H1 (cell line): ENCODE results near the gene IL23A. TPM values are rescaled to one million over a fixed set of nuclear protein-coding genes. Genes with fewer than 3 reads are reported as not detected.

Experiments used
- CTCF ChIA-PET: fragments of 300-600 bp; sonication (Branson Sonifier 250); formaldehyde crosslinking; loops from one replicate; lab custom pipeline; 2021; ENCODE audit not compliant: partially characterized antibody; lab: Charles Lee
- POLR2A ChIA-PET: fragments of 300-600 bp; sonication (Branson Sonifier 250); formaldehyde crosslinking; loops from one replicate; lab custom pipeline; 2021; ENCODE audit warnings: inconsistent platforms; ENCODE audit not compliant: partially characterized antibody; lab: Charles Lee
- DNase-seq, 2 experiments: peaks; one replicate each; pipeline versions ENCODE4 v3.0.0 to v3.0.0-alpha.2; 2010 to 2022; ENCODE audit warnings: low spot score in 2 of 2, low read depth in 1 of 2, mixed read lengths in 1 of 2
- FAIRE-seq: peaks from 2 replicates; lab custom pipeline; 2011; peaks lifted over from hg19 to GRCh38; lab: Jason Lieb, UNC
- H2AFZ ChIP-seq: 2 replicates; pipeline ENCODE4 v1.8.1; 2012; ENCODE audit warnings: low read length, inconsistent platforms
- H2AK5ac ChIP-seq: 2 replicates; pipeline ENCODE4 v1.6.1; 2013; ENCODE audit warnings: low read depth, low read length
- H2BK120ac ChIP-seq: replicated peaks from 2 replicates; pipeline ENCODE3; 2013; ENCODE audit warnings: low read depth, low read length, inconsistent platforms
- H2BK12ac ChIP-seq: 2 replicates; pipeline ENCODE4 v1.6.1; 2013; ENCODE audit warnings: low read depth, low read length
- H2BK15ac ChIP-seq: 2 replicates; pipeline ENCODE4 v1.6.1; 2013; ENCODE audit warnings: low read length
- H2BK20ac ChIP-seq: 2 replicates; pipeline ENCODE4 v1.6.1; 2013; ENCODE audit warnings: low read length
- H2BK5ac ChIP-seq: 2 replicates; pipeline ENCODE4 v1.6.1; 2013; ENCODE audit warnings: low read depth, low read length
- H3K14ac ChIP-seq: 2 replicates; pipeline ENCODE4 v1.6.1; 2013; ENCODE audit warnings: inconsistent platforms; ENCODE audit not compliant: insufficient read length
- H3K18ac ChIP-seq: 2 replicates; pipeline ENCODE4 v1.6.1; 2013; ENCODE audit warnings: low read length; ENCODE audit errors: extremely low read depth
- H3K23ac ChIP-seq: 2 replicates; pipeline ENCODE4 v1.6.1; 2013; ENCODE audit warnings: inconsistent platforms; ENCODE audit not compliant: insufficient read length
- H3K23me2 ChIP-seq: 2 replicates; pipeline ENCODE4 v1.6.1; 2013; ENCODE audit warnings: low read depth, low read length
- H3K27ac ChIP-seq: 2 replicates; pipeline ENCODE4 v1.6.1; 2011; ENCODE audit warnings: low read depth, low read length, inconsistent platforms
- H3K27me3 ChIP-seq, 4 experiments: replicated peaks in 1 of 4; 1 replicate in 1 of 4; 2 replicates in 3 of 4; pipeline versions ENCODE4 v1.6.1 to v1.8.1; 2011 to 2013; ENCODE audit warnings: low read length in 3 of 4, mild to moderate bottlenecking in 3 of 4, inconsistent platforms in 2 of 4, mixed read lengths in 2 of 4, moderate library complexity in 1 of 4; ENCODE audit not compliant: control insufficient read depth in 3 of 4, insufficient read depth in 3 of 4; ENCODE audit errors: extremely low read depth in 1 of 4
- H3K36me3 ChIP-seq, 4 experiments: 2 replicates each; pipeline versions ENCODE4 v1.6.1 to v1.8.1; 2011 to 2013; ENCODE audit warnings: mild to moderate bottlenecking in 4 of 4, low read length in 3 of 4, moderate library complexity in 2 of 4, control low read depth in 1 of 4, inconsistent platforms in 1 of 4; ENCODE audit not compliant: insufficient read depth in 4 of 4, control insufficient read depth in 2 of 4
- H3K4ac ChIP-seq: replicated peaks from 2 replicates; pipeline ENCODE3; 2013; ENCODE audit warnings: low read length, low read depth, mixed read lengths, inconsistent platforms; ENCODE audit not compliant: insufficient read length
- H3K4me1 ChIP-seq, 4 experiments: replicated peaks in 1 of 4; 1 replicate in 1 of 4; 2 replicates in 3 of 4; pipeline versions ENCODE4 v1.6.1 to v1.8.1; 2011 to 2013; ENCODE audit warnings: low read length in 3 of 4, inconsistent platforms in 2 of 4, mixed read lengths in 1 of 4; ENCODE audit not compliant: insufficient read depth in 4 of 4, control insufficient read depth in 3 of 4
- H3K4me2 ChIP-seq, 2 experiments: 2 replicates each; pipeline versions ENCODE4 v1.6.1 to v1.8.1; 2011 to 2013; ENCODE audit warnings: low read depth in 2 of 2, low read length in 2 of 2, control low read depth in 1 of 2, inconsistent platforms in 1 of 2, mild to moderate bottlenecking in 1 of 2; ENCODE audit not compliant: insufficient read depth in 1 of 2
- H3K4me3 ChIP-seq, 4 experiments: fragments of 200-600, 300-600 bp in 1 of 4; sonication (generic), shearing (Covaris generic), sonication (Bioruptor Twin) in 1 of 4; 2 replicates each; pipeline versions ENCODE4 v1.5.1 to v1.8.1; 2011 to 2016; ENCODE audit warnings: low read length in 4 of 4, low read depth in 3 of 4, control low read depth in 2 of 4, inconsistent platforms in 2 of 4, mild to moderate bottlenecking in 2 of 4, mixed read lengths in 1 of 4, moderate library complexity in 1 of 4; ENCODE audit not compliant: insufficient read depth in 2 of 4; ENCODE audit errors: extremely low read depth in 1 of 4
- H3K56ac ChIP-seq: replicated peaks from 2 replicates; pipeline ENCODE3; 2013; ENCODE audit warnings: low read depth, mild to moderate bottlenecking, mixed read lengths, low read length, inconsistent platforms; ENCODE audit not compliant: insufficient read length
- H3K79me1 ChIP-seq: 2 replicates; pipeline ENCODE4 v1.6.1; 2013; ENCODE audit warnings: low read depth, low read length, control low read depth
- H3K79me2 ChIP-seq, 2 experiments: 2 replicates each; pipeline versions ENCODE4 v1.6.1 to v1.8.1; 2012 to 2013; ENCODE audit warnings: low read length in 2 of 2, mild to moderate bottlenecking in 2 of 2, inconsistent platforms in 1 of 2; ENCODE audit not compliant: insufficient read depth in 2 of 2, control insufficient read depth in 1 of 2
- H3K9ac ChIP-seq, 4 experiments: replicated peaks in 1 of 4; 1 replicate in 1 of 4; 2 replicates in 3 of 4; pipeline versions ENCODE4 v1.6.1 to v1.8.1; 2011 to 2013; ENCODE audit warnings: low read depth in 3 of 4, low read length in 3 of 4, control low read depth in 2 of 4, mild to moderate bottlenecking in 2 of 4, moderate library complexity in 2 of 4, inconsistent platforms in 1 of 4; ENCODE audit errors: extremely low read depth in 1 of 4
- H3K9me3 ChIP-seq, 2 experiments: 2 replicates each; pipeline versions ENCODE4 v1.6.1 to v1.8.1; 2012 to 2013; ENCODE audit warnings: mild to moderate bottlenecking in 2 of 2, moderate library complexity in 2 of 2, control low read depth in 1 of 2, inconsistent platforms in 1 of 2, low read depth in 1 of 2, low read length in 1 of 2, mixed read lengths in 1 of 2; ENCODE audit not compliant: insufficient read depth in 2 of 2
- H4K20me1 ChIP-seq, 2 experiments: replicated peaks in 1 of 2; 2 replicates each; pipeline versions ENCODE3 to v1.8.1; 2011 to 2013; ENCODE audit warnings: inconsistent platforms in 2 of 2, low read length in 2 of 2, mild to moderate bottlenecking in 1 of 2; ENCODE audit not compliant: insufficient read depth in 2 of 2, control insufficient read depth in 1 of 2
- H4K5ac ChIP-seq: 2 replicates; pipeline ENCODE4 v1.6.1; 2013; ENCODE audit warnings: low read length, low read depth, mixed read lengths, inconsistent platforms; ENCODE audit not compliant: insufficient read length
- H4K8ac ChIP-seq: 2 replicates; pipeline ENCODE4 v1.8.0; 2013; ENCODE audit warnings: mild to moderate bottlenecking, moderate library complexity, low read length, inconsistent platforms; ENCODE audit not compliant: insufficient read depth; ENCODE audit errors: extremely low read depth
- H4K91ac ChIP-seq: replicated peaks from 2 replicates; pipeline ENCODE3; 2013; ENCODE audit warnings: low read length, mixed read lengths, inconsistent platforms; ENCODE audit not compliant: insufficient read length
- CEBPB ChIP-seq: IDR thresholded peaks from 2 replicates; pipeline ENCODE4 v1.6.1; 2012; ENCODE audit warnings: low read depth, low read length
- CTBP2 ChIP-seq: IDR thresholded peaks from 2 replicates; pipeline ENCODE4 v1.7.0; 2011; ENCODE audit warnings: borderline replicate concordance, mild to moderate bottlenecking, moderate library complexity, mixed read lengths, low read length; ENCODE audit not compliant: insufficient read depth, insufficient read length
- EGR1 ChIP-seq: IDR thresholded peaks from 2 replicates; pipeline ENCODE4 v1.6.1; 2011; ENCODE audit warnings: low read depth, low read length, borderline replicate concordance
- EP300 ChIP-seq, 2 experiments: IDR thresholded peaks; 1 replicate in 1 of 2; 2 replicates in 1 of 2; pipeline ENCODE4 v1.6.1; 2011 to 2012; ENCODE audit warnings: low read depth in 2 of 2, low read length in 2 of 2, mild to moderate bottlenecking in 2 of 2, borderline replicate concordance in 1 of 2, inconsistent platforms in 1 of 2, moderate library complexity in 1 of 2
- GABPA ChIP-seq: IDR thresholded peaks from 2 replicates; pipeline ENCODE4 v1.6.1; 2011; ENCODE audit warnings: mild to moderate bottlenecking, low read length, moderate library complexity, borderline replicate concordance; ENCODE audit not compliant: insufficient read depth
- JUND ChIP-seq: IDR thresholded peaks from 2 replicates; pipeline ENCODE4 v1.6.1; 2011; ENCODE audit warnings: mild to moderate bottlenecking, improper control_type of control experiment, low read length
- KDM5A ChIP-seq: fragments of 200-600 bp; IDR thresholded peaks from 2 replicates; pipeline ENCODE4 v1.7.1; 2012; ENCODE audit warnings: mild to moderate bottlenecking, low read length, inconsistent platforms, mixed read lengths
- RNF2 ChIP-seq: fragments of 200-900, 300-1000 bp; sonication (generic); IDR thresholded peaks from 2 replicates; pipeline ENCODE4 v1.7.1; 2016; ENCODE audit warnings: borderline replicate concordance, low read depth, mild to moderate bottlenecking, antibody characterized with exemption, low read length; ENCODE audit not compliant: poor library complexity, severe bottlenecking; ENCODE audit errors: missing control alignments
- TAF7 ChIP-seq: optimal IDR thresholded peaks from 2 replicates; pipeline ENCODE3; 2011; ENCODE audit warnings: low read depth, mild to moderate bottlenecking, inconsistent platforms, low read length, moderate library complexity, borderline replicate concordance
- WGBS, 2 experiments: shearing (Covaris generic) in 1 of 2; methylation state at CpG; one replicate each; pipeline versions ENCODE4 v1.1.6 to v1.1.7; 2013 to 2015; ENCODE audit warnings: low lambda C conversion rate in 2 of 2, mixed read lengths in 2 of 2, inconsistent platforms in 1 of 2, low coverage in 1 of 2, missing lambda C conversion rate in 1 of 2; ENCODE audit not compliant: insufficient replicate concordance in 2 of 2, insufficient coverage in 1 of 2, insufficient read length in 1 of 2; ENCODE audit errors: extremely low coverage in 1 of 2, missing lambda C conversion rate in 1 of 2; 5-methylcytosine and 5-hydroxymethylcytosine counted together
- polyA plus RNA-seq, 7 experiments: library from polyadenylated mRNA; depleted of rRNA in 3 of 7; stranded (reverse) in 5 of 7; unstranded in 2 of 7; fragments of >200 nt in 5 of 7; fragments of 200-250 nt in 2 of 7; gene quantifications; 1 replicate in 5 of 7; 2 replicates in 1 of 7; 4 replicates in 1 of 7; pipeline versions ENCODE4 v1.2.1 to v1.2.3, GENCODE V29; 2011 to 2013; ENCODE audit warnings: missing spikeins in 2 of 7, mixed read lengths in 2 of 7
- total RNA-seq: library from RNA; stranded (reverse); fragmentation: NEBNext Ultra II Directional; extraction: Animal tissue kit (Norgen Biotek cat#: 25700); gene quantifications from 2 replicates; pipeline ENCODE4 v1.2.1, GENCODE V29; 2021

Gene IL23A
- total and polyA plus RNA-seq, 2 of the 8 experiments (the other 6 are each of a cell fraction or from before 2014, with no cell fraction given) = 2.3 to 3.6 TPM

- peaks cover 14 to 54% (median 34%) of the 10 kb centered on the region in 4 experiments for H3K36me3 ChIP-seq
- no peaks in the 10 kb centered on the region for H3K27me3 ChIP-seq
- H3K4me3 ChIP-seq = no peak overlapping the region
- no peak overlapping the region for H2BK20ac ChIP-seq
- no peaks in the 10 kb centered on the region for H3K4me1 ChIP-seq
- H3K18ac ChIP-seq = no peak overlapping the region
- H4K91ac ChIP-seq = no peak overlapping the region
- H2AK5ac ChIP-seq = no peak overlapping the region
- H3K79me1 ChIP-seq = no peaks in the 10 kb centered on the region; the same call in 1 of the 2 replicates
- no peak overlapping the region for H2BK120ac ChIP-seq
- H4K5ac ChIP-seq = no peak overlapping the region
- H3K9ac ChIP-seq = no peak overlapping the region
- WGBS, 2 experiments = 94% methylated on average over 5 of the region's 5 CpGs; no CpG with 5 or more reads in 1 of the 2 experiments
- H2AFZ ChIP-seq = no peak overlapping the region
- no peak overlapping the region for H2BK5ac ChIP-seq
- no peak for FAIRE-seq
- no peak overlapping the region for H3K23ac ChIP-seq
- no peak overlapping the region for H3K14ac ChIP-seq
- H3K9me3 ChIP-seq = no peaks in the 10 kb centered on the region; a peak in 1 of 4 replicates
- no peak overlapping the region for H2BK15ac ChIP-seq
- H3K4me2 ChIP-seq = no peak overlapping the region
- H3K27ac ChIP-seq = no peak overlapping the region
- CTCF ChIA-PET = interaction anchor here (1.0 to 3.5 kb wide), 3 partner anchors 11 to 245 kb away, joined by 3 to 19 read pairs (median 7); partner anchors contain the start of genes IL23A and STAT2
- H4K20me1 ChIP-seq = no peaks in the 10 kb centered on the region
- no peak overlapping the region for H3K4ac ChIP-seq
- no peak overlapping the region for H4K8ac ChIP-seq
- POLR2A ChIA-PET = interaction anchor here (1.0 to 4.3 kb wide), 3 partner anchors 10 to 33 kb away, joined by 3 to 20 read pairs (median 8); partner anchors contain the start of genes CNPY2 and IL23A
- no peak overlapping the region for H3K56ac ChIP-seq
- no peak for DNase-seq
- no peaks in the 10 kb centered on the region for H3K79me2 ChIP-seq
- no peak overlapping the region for H2BK12ac ChIP-seq
- TF ChIP-seq CTBP2 (no peak), EP300 (IDR thresholded peaks at IDR 0.05; ENCODE audit: borderline replicate concordance in 1 of 2, low read depth in 2 of 2, low read length in 2 of 2) (no peak), RNF2 (no peak), JUND (no peak), CEBPB (no peak), GABPA (no peak), KDM5A (no peak), TAF7 (no peak), EGR1 (no peak)
- no peaks in the 10 kb centered on the region for H3K23me2 ChIP-seq
These were observed 10.1 kb downstream of the IL23A start for GRCh38 chr12:56348776-56349175.
